ENCODE measurements around the gene SLIT3.

Gene SLIT3

GRCh38 chr5:168807287-168807686, 493.7 kb downstream of the SLIT3 start:
- H3K4me3 ChIP-seq (ENCODE audit: low read length): no peak overlapping the region
- no peak for DNase-seq (ENCODE audit: low read depth)
- no peak for TF ChIP-seq CTCF (conservative IDR thresholded peaks at IDR 0.05; ENCODE audit: low read depth, low read length)

GRCh38 chr5:168803541-168803940, 497.4 kb downstream of the SLIT3 start:
- DNase-seq (ENCODE audit: low read depth): no peak
- no peak overlapping the region for H3K4me3 ChIP-seq (ENCODE audit: low read length)
- TF ChIP-seq CTCF (conservative IDR thresholded peaks at IDR 0.05; ENCODE audit: low read depth, low read length): no peak

- H3K4me3 ChIP-seq (ENCODE audit: low read length): no peak overlapping the region
- no peak for TF ChIP-seq CTCF (conservative IDR thresholded peaks at IDR 0.05; ENCODE audit: low read depth, low read length)
- DNase-seq (ENCODE audit: low read depth): no peak
Observed at GRCh38 chr5:168802337-168802736, 498.6 kb downstream of the SLIT3 start.

GRCh38 chr5:168801567-168801966, 499.4 kb downstream of the SLIT3 start:
- no peak for DNase-seq (ENCODE audit: low read depth)
- TF ChIP-seq CTCF (conservative IDR thresholded peaks at IDR 0.05; ENCODE audit: low read depth, low read length): no peak
- H3K4me3 ChIP-seq (ENCODE audit: low read length): no peak overlapping the region

- H3K4me3 ChIP-seq (ENCODE audit: low read length): no peak overlapping the region
- no peak for TF ChIP-seq CTCF (conservative IDR thresholded peaks at IDR 0.05; ENCODE audit: low read depth, low read length)
- DNase-seq (ENCODE audit: low read depth): no peak
Observed at GRCh38 chr5:168800701-168801100, 500.2 kb downstream of the SLIT3 start.

- TF ChIP-seq CTCF (conservative IDR thresholded peaks at IDR 0.05; ENCODE audit: low read depth, low read length): no peak
- no peak overlapping the region for H3K4me3 ChIP-seq (ENCODE audit: low read length)
- DNase-seq (ENCODE audit: low read depth): peak; percentile 85
Observed at GRCh38 chr5:168798065-168799023, 502.6 kb downstream of the SLIT3 start.

All from retinal pigment epithelial cell (primary cell).